Spleen (tissue), 11 donors: ENCODE measurements around the gene NTRK2. TPM values are rescaled to one million over a fixed set of nuclear protein-coding genes. Genes with fewer than 3 reads are reported as not detected.

Experiments
- DNase-seq: peaks from one replicate; pipeline ENCODE4 v3.0.0-alpha.2; 2020
- H3K27ac ChIP-seq, 8 donors: fragments of 200-600 bp; sonication (generic) in 7 of 8; 1 replicate in 4 of 8; 2 replicates in 4 of 8; pipeline versions ENCODE4 v1.5.0 to v1.8.0; 2016 to 2021; ENCODE audit warnings: inconsistent platforms in 4 of 8, mild to moderate bottlenecking in 4 of 8, moderate library complexity in 1 of 8
- H3K27me3 ChIP-seq, 7 donors: fragments of 200-600 bp; sonication (generic) in 6 of 7; replicated peaks in 1 of 7; 1 replicate in 4 of 7; 2 replicates in 3 of 7; pipeline versions ENCODE4 v1.5.0 to v1.8.0; 2016 to 2021; ENCODE audit warnings: inconsistent platforms in 3 of 7, mild to moderate bottlenecking in 1 of 7
- H3K36me3 ChIP-seq, 6 donors: fragments of 200-600 bp; sonication (generic) in 5 of 6; 1 replicate in 4 of 6; 2 replicates in 2 of 6; pipeline versions ENCODE4 v1.5.0 to v1.8.0; 2016 to 2021; ENCODE audit warnings: inconsistent platforms in 2 of 6
- H3K4me1 ChIP-seq, 6 donors: fragments of 200-600 bp; sonication (generic) in 5 of 6; 1 replicate in 3 of 6; 2 replicates in 3 of 6; pipeline versions ENCODE4 v1.5.0 to v1.8.0; 2016 to 2021; ENCODE audit warnings: inconsistent platforms in 3 of 6
- H3K4me3 ChIP-seq, 8 donors: fragments of 200-600 bp; sonication (generic) in 7 of 8; 1 replicate in 4 of 8; 2 replicates in 4 of 8; pipeline versions ENCODE4 v1.5.0 to v1.8.0; 2016 to 2021; ENCODE audit warnings: inconsistent platforms in 4 of 8, mild to moderate bottlenecking in 4 of 8, moderate library complexity in 2 of 8
- H3K9me3 ChIP-seq, 8 donors: fragments of 200-600 bp; sonication (generic) in 7 of 8; 1 replicate in 4 of 8; 2 replicates in 4 of 8; pipeline versions ENCODE4 v1.5.0 to v1.8.0; 2016 to 2021; ENCODE audit warnings: inconsistent platforms in 4 of 8
- CTCF ChIP-seq, 11 experiments: fragments of 200-600 bp in 7 of 11; fragments of 450-650 bp in 4 of 11; sonication (generic) in 4 of 11; IDR thresholded peaks in 8 of 11; conservative IDR thresholded peaks in 3 of 11; 1 replicate in 7 of 11; 2 replicates in 4 of 11; pipeline versions ENCODE4 v1.4.0 to v1.8.0; 2016 to 2021; ENCODE audit warnings: antibody characterized with exemption in 11 of 11, inconsistent platforms in 4 of 11, mild to moderate bottlenecking in 1 of 11
- POLR2A ChIP-seq, 3 donors: fragments of 450-650 bp; IDR thresholded peaks; one replicate each; pipeline ENCODE4 v1.5.1; 2017; ENCODE audit warnings: antibody characterized with exemption in 3 of 3, mild to moderate bottlenecking in 1 of 3
- POLR2AphosphoS5 ChIP-seq, 3 donors: sonication (generic); formaldehyde crosslinking; IDR thresholded peaks; one replicate each; pipeline ENCODE4 v1.5.1; 2017; ENCODE audit warnings: antibody characterized with exemption in 3 of 3
- WGBS, 5 donors: extraction: QIAGEN DNeasy Blood & Tissue Kit in 3 of 5; methylation state at CpG; one replicate each; pipeline versions ENCODE4 v1.1.5 to v1.1.7; 2013 to 2018; 5-methylcytosine and 5-hydroxymethylcytosine counted together
- intact Hi-C: fragments of 100-400 bp; cut with DNase I; formaldehyde crosslinking; loops from one replicate; pipeline ENCODE4 v1.15.0; 2023; ENCODE audit warnings: low total_unique reads
- polyA plus RNA-seq, 3 donors: library from polyadenylated mRNA; stranded (reverse); fragments of 200-250 nt; gene quantifications; one replicate each; pipeline ENCODE4 v1.2.1, GENCODE V29; 2013
- total RNA-seq, 7 donors: library from RNA; depleted of rRNA in 3 of 7; stranded (reverse); fragments of >200 nt in 3 of 7; fragmentation: NEBNext Ultra II Directional in 4 of 7; extraction: Animal tissue kit (Norgen Biotek cat#: 25700) in 4 of 7; gene quantifications; one replicate each; pipeline versions ENCODE4 v1.1.0 to v1.2.1, GENCODE V29; 2016 to 2021
- donor health status: healthy with polysubstance abuse.
- donor health status: DM: no; HTN: no; CAD: no; lungs with moderate emphysema.
- donor health status: DM: no; HTN: no; CAD: no.
- donor health status: Bipolar disorder and iron deficiency.
- donor health status: healthy.
- donor health status: DM: no; HTN: no; CAD: no.
- donor health status: DM: yes; HTN: yes; CAD: no.

NTRK2 gene
- total and polyA plus RNA-seq, 10 donors = 0.63 to 22.7 (median 8.9) TPM

GRCh38 chr9:85038061-85038460 is 368.5 kb downstream of the NTRK2 start:
- peaks cover 0 to 39% (median 0%) of the 10 kb centered on the region in 7 donors for H3K27me3 ChIP-seq
- H3K36me3 ChIP-seq = no peaks in the 10 kb centered on the region
- H3K27ac ChIP-seq = no peak overlapping the region
- H3K4me3 ChIP-seq = no peak overlapping the region
- no peak for DNase-seq
- no peaks in the 10 kb centered on the region for H3K4me1 ChIP-seq
- intact Hi-C loops = no loop called here
- WGBS, 5 donors = 61 to 71% (median 67%) methylated on average over 2 of the region's 2 CpGs
- no peak for TF ChIP-seq CTCF (IDR thresholded peaks at IDR 0.05 in 8 of 11, conservative IDR thresholded peaks at IDR 0.05 in 3 of 11)
- no peak for TF ChIP-seq POLR2AphosphoS5 (IDR thresholded peaks at IDR 0.05)
- no peak for TF ChIP-seq POLR2A (IDR thresholded peaks at IDR 0.05)
- no peaks in the 10 kb centered on the region for H3K9me3 ChIP-seq

- 64 to 80% (median 71%) methylated on average over 9 of the region's 9 CpGs for WGBS, 5 donors
- DNase-seq = no peak
- Histone ChIP-seq H3K4me3 (no peak overlapping the region), H3K36me3 (no peaks in the 10 kb centered on the region), H3K27ac (no peak overlapping the region), H3K9me3 (no peaks in the 10 kb centered on the region), H3K4me1 (no peaks in the 10 kb centered on the region), H3K27me3 (peaks cover 0 to 35% (median 0%) of the 10 kb centered on the region in 7 donors)
- intact Hi-C loops = no loop called here
- TF ChIP-seq CTCF (IDR thresholded peaks at IDR 0.05 in 8 of 11, conservative IDR thresholded peaks at IDR 0.05 in 3 of 11) = no peak
- TF ChIP-seq POLR2A (IDR thresholded peaks at IDR 0.05) = no peak
- TF ChIP-seq POLR2AphosphoS5 (IDR thresholded peaks at IDR 0.05) = no peak
Observed at GRCh38 chr9:85038824-85039608, 369.5 kb downstream of the NTRK2 start.

- 83 to 90% (median 87%) methylated on average over 7 of the region's 7 CpGs for WGBS, 5 donors
Observed at GRCh38 chr9:85040146-85040545, 370.6 kb downstream of the NTRK2 start.

More at GRCh38 chr9:85040146-85040545, 370.6 kb downstream of the NTRK2 start:
- no peaks in the 10 kb centered on the region for H3K9me3 ChIP-seq
- H3K27ac ChIP-seq = no peak overlapping the region
- H3K4me1 ChIP-seq = no peaks in the 10 kb centered on the region
- H3K4me3 ChIP-seq = no peak overlapping the region
- intact Hi-C loops = no loop called here
- no peak for DNase-seq
- peaks cover 0 to 24% (median 0%) of the 10 kb centered on the region in 7 donors for H3K27me3 ChIP-seq
- TF ChIP-seq POLR2A (IDR thresholded peaks at IDR 0.05) (no peak), POLR2AphosphoS5 (IDR thresholded peaks at IDR 0.05) (no peak), CTCF (IDR thresholded peaks at IDR 0.05 in 8 of 11, conservative IDR thresholded peaks at IDR 0.05 in 3 of 11) (no peak)
- H3K36me3 ChIP-seq = no peaks in the 10 kb centered on the region
